Left hindlimb (tissue), 1 donor: ENCODE results near the gene UBE2M.

ENCODE experiments used
- DNase-seq: peaks from one replicate; pipeline ENCODE4 v3.0.0-alpha.2; 2018

The UBE2M gene

DNA sequence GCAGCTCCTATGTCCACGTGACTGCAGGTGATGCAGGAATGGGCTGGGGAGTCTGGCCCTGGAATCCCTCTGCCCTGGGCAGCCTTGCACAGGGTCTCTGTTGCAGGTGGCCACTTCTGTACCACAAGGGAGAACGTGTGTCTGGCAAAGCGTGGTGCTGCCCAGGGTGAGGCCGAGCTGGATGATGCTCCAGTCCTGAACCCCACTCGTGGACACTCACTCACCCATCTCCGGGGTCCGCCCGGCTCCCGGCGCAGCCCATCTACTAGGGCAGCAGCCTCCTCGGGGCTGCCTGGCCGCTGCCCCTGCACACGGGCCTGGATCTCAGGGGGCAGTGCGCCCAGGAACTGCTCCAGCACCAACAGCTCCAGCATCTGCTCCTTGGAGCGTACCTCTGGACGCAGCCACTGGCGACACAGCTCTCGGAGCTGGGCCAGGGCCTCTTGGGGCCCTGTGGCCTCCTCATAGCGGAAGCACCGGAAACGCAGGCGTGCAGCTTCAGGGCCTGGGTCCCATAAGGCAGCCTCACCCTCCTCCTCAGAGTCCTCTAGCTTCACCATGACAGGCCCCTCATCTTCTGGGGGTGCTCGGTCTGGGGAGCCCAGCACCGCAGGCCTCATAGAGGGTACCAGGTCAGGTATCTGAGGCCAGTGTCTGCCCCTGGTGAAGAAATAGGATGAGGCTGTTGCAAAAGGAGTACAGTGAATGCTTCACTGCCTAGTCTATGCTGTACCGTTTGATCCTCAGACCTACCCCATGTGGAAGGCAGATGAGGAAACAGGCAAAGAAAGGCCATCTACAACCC is 12.6 kb upstream of the UBE2M start:
- no peak for DNase-seq

DNA sequence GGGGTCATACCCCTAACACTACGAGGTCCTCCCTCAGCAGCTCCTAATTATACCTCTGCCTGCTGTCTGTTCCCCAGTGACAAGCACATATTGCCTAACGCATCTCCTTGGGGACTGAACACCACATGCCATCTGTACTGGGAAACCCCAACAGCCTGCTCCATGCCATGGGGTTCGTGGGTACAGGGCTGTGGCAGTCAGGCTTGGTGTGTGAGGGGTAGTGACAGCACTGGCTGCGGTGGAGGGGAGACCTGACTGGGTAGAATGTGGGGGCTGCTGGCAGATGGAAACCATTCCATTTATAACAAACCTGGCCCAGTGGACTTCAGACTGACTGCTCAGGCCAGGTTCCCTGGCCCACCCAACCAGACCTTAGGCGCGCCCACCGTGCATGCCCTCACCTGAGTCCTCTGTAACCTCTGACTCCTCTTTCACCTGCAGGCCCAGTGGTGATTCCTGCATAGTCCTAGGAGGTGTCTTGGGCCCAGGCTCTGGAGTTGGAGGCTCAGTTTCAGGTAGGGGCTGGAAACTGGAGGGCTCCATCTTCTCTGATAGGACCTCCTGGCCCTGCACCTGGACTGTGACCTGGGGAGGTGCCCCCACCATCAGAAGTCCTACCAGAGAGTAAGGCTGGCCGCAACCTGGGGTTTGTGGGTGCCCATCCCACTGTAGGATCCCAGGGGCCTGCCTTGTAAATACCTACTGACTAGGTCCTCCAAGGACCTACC is 11.7 kb upstream of the UBE2M start:
- no peak for DNase-seq

DNA sequence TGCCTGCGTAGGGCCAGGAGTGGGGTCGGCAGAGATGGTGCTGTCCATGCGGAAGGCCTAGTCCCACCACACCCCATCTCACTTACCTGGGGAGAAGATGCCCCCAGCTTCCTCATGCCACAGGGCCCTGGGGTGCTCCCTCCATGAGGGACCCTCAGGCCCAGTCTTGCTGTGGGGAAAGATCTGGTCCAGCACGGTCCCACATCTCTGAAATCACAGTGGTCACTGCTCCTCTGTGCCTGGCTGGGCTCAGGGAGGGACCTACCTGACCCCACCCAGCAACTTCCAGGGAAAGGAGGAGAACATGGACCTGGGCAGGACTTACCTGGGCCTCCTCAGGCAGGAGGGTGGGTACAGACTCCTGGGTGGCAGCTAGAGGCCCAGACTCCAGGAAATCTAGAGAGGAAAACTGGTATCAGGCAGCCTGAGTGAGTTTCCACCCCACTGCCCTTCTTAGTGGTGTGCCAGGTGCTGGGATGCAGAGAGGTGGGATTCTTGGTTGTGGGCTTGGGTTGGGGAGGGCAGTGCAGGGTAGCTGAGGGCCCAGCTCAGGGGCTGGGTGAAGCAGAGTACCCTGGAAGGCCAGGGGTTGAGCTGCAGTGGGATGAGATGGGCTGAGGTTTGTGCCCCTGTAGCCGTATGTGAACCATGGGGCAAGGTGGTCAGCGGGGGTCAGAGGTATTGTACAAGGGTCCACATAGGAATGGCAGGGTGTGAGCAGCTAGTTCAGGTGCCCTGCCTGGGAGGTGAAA is 11.0 kb upstream of the UBE2M start:
- DNase-seq: no peak

DNA sequence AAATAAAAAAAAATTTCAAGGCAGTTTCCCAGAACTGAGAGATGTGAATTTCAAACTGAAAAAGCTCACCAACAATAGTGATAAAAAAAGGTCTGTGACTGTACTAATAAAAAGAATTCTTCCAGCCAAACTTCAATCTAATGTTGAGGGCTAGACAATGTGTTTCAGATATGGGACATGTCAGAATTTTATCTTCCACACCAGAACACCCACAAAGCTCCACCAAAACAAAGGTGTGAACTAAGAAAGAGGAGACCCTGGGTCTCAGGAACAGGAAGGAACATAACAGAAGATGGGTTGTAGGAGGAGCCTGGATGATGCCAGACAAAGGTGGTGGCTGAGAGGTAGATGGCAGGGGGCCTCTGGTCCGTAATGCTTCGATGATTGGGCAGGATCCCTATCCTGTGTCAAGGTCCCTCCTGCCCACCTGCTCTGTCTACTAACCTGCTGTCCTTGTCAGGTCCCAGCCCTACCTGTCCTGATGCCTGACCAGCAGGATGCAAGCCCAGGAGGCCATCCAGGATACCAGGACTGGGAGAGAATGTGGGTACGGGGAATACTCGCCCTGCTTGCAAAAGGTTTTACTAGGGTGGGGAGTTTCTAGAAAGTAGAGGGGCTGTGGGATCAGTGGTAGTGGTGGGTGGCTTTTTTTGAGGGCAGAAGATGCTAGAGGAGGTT is 10.2 kb upstream of the UBE2M start:
- no peak for DNase-seq

DNA sequence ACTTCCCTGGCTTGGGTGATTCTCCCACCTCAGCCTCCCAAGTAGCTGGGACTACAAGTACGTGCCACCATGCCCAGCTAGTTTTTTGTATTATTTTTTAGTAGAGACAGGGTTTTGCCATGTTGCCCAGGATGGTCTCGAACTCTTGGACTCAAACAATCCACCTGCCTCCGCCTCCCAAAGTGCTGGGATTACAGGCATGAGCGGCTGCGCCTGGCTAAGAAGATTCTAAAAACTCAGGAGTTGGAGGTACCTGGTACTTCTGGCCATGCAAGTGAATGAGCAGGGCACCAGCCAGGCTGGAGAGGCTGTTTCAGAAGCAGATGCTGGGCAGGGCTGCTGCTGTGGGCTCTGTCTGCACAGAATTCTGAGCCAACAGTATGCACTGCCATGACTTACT is 8.6 kb upstream of the UBE2M start:
- no peak for DNase-seq

DNA sequence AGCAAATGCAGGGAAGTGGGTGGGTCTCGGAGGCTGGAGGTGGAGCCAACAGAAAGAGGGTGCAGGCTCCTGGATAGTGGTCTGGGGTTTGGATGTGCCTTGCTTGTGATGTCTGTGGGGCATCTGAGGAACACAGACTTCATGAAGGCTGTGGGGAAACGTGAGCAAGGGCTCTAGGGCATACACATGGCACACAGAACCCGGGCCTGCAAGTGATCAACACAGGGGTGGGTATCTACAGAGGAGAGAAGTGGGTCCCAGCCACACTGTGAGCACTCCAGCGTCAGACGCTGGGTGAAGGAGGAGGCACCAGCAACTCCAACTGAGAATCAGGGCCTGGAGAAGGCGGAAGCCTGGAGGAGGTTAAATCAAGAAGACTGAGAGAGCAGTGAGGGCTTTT is 5.4 kb upstream of the UBE2M start:
- DNase-seq: no peak

DNA sequence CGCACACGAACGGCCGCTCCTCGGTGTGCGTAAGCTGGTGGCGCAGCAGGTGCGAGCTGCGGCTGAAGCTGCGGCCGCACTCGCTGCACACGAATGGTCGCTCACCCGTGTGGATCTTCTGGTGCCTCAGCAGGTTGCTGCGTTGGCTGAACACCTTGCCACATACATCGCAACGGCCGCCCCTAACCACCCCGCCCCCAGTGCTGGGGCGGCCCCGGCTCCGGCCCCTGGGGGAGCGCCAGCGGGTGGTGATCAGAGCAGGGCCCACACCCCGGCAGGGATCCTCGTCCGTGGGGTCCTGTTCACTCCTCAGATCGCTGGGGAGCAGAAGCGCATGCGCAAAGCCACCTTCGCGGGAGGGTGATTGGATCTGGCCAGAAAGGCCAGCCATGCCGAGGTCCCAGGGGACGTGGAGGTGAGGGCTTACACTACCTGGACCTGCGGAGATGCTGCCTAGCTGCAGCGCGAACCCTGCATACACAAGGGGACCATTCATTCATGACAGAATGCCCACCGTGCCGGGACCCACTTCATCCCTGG is 4.7 kb upstream of the UBE2M start:
- no peak for DNase-seq

DNA sequence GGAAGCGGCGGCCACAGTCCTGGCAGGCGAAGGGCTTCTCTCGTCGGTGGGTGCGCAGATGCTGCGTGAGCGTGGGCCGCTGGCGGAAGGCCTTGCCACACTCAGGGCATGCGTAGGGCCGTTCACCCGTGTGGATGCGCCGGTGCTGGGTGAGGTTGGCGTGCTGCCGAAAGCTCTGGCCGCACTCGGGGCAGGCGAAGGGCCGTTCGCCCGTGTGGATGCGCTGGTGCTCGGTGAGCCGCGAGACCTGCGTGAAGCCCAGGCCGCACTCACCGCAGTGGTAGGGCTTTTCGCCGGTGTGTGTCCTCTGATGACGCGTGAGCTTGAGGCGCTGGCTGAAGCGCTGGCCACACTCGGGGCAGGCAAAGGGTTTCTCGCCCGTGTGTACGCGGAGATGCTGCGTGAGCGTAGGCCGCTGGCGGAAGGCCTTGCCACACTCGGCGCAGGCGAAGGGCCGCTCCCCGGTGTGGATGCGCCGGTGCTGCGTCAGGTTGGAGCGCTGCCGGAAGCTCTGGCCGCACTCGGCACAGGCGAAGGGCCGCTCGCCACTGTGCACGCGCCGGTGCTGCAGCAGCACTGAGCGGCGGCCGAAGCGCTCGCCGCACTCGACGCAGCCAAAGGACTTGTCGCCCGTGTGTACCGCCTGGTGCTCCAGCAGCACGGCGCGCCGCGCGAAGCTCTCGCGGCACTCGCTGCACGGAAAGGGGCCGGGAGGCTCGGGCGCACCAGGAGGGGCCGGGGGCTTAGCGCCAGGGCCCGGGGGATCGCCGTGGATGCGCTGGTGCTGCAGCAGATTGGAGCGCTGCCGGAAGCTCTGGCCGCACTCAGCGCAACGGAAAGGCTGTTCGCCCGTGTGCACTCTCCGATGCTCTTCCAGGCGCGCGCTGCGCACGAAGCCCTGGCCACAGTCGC is 4.0 kb upstream of the UBE2M start:
- peak; percentile 63 for DNase-seq

DNA sequence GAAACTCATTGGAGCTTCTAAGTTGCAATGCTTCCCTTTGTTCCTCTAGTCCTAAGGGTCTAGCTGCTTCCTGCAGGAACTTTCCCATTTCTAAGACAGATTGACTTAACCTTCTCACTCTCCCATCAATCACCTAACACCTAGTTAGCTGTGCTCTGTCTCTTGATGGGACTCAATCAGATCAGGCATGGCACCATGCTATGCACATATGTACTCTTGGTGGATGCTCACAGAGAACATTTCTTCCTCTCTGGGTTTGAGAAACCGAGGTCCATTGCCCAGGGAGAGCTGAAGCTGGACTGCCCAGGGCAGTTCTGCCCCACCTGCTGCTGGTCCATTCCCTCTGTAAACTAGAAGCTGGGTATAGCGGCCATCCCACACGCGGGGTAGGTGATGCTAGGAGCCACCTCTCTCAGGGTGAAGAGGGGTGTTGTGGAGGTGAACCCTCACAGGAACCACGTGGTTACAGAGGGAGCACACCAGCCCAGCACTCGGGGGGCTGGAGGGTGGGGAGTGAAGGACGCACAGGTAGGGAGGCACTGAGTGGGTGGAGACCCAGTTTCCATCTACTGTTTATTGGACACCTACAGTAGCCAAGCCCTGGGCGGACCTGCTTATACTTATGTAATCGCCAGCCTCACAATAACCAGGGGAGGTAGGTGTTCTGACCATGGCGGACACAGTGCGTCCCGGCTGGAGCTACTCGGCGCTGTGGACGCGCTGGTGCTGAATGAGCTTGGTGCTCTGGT is 3.1 kb upstream of the UBE2M start:
- no peak for DNase-seq

DNA sequence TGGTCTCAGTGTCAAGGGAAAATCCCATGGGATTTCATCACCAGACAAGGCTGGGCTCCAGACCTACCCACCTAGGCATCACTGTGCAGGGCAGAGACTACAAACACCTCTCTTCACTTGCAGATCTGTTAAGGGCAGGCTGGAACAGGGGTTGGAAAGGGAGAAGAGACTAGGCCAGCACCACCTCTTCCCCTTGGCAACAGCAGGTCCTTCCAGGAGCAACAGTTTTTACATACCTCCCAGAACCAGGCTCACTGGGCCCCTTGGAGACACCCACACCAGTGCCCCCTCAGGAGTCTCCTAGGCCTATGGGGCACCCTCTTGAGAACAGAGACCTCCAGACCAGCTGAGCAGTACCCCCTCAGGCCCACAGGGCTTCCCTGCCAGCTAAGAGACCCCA is 2.5 kb upstream of the UBE2M start:
- DNase-seq: no peak

DNA sequence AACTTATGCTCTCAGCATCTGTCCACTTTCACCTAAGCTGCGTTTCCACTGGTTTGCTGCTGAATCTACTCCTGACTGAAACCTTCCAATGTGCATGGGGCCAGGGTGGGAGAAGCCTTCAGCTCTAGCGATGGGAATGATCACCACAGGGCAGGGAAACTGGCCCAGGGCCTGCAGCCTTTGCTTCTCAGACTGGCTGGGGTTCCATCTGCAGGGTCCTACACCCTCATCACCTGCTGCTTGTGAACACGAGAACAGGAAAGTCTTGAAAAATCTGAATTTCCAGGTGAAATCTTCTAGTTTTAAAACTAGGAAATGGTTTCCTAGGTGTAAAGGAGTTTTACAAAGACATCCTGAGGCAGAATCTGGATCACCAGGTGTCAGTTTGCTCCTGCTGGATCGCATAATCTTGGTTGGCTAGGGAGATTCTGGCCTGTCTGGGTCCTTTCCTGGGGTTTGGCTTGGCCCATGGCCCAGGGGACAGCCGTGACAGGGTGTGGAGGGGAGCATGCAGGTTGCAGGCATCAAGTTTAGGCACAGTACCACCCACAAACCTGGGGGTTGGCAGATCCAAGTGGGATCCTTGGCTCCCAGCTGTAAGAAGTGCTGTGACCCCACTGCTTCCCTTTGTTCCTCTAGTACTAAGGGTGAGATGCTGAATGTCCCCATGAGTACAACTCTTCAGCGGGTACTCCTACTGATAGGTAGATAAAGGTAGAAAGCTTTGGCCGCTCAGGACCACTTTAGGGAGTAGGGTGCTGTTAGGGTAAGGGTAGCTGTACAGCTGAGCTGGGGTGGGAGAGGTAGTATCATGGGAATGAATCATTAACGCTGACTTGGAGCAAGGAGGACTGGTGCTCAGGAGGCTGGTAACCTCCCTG is 1.8 kb upstream of the UBE2M start:
- DNase-seq: peak; percentile 17

DNA sequence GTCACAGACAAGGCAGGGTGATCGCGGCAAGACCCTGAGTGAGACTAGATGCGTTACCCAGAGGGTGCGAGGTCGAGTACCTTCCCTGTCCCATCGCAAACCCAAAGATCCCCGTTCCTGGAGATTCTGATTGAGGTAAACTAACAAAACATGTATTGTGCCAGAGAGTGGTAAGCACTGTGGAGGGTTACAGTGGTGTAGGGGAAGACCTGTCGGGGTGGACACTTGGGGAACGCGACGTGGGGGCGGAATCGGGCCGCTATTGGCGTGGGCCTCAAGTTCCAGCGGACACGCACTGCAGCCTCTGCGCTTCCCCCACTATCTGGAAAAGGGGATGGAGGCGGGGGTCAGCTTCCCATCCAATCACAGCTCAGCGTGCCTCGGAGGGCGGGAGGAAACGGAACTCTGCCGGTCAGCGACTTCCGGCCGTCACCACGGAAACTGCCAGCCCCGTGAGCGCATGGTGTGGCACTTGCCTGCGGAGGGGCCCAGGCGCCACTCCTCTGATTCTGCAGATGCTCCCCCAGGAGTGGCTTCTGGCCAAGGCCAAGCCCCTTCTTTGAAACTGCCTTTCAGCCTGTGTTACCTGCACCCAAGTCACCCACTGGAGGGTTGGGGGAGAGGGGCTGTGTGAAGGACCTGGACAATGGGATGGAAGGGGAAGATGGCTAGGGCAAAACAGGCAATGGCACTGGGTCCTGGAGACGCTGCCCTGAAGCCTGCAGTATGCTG is 1.0 kb upstream of the UBE2M start:
- peak; percentile 95 for DNase-seq

DNA sequence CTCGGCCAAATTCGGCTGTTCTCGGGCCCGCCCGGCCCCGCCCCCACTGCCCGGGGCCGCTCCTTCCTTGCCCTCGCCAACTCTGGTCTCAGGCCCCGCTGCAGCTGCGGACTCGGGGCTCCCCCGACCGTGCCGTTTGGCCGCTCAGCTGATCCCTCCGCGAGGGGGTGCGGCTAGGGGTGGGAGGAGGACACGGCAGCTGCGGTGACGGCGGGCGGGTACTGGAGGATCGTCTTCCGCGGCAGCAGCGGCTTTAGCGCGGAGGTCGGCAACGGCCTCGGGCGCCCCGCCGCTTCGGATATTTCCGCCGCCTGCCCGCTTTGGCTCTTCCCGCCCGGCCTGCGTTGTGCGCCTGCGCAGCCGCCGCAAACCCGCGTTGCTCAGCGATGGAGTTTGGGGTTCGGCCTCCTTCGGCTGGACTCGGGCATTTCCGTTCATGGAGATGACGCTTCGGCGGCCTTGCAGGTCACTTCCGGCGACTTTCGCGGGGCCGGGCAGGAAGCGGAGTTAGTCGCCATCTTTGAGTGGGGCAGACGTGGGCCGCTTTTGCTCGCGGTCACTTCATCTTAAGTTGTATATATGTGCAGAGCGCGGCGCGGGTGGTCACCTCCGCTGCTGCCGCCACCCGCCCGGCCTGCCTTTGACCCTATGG is 338 bp upstream of the UBE2M start:
- peak; percentile 99 for DNase-seq

DNA sequence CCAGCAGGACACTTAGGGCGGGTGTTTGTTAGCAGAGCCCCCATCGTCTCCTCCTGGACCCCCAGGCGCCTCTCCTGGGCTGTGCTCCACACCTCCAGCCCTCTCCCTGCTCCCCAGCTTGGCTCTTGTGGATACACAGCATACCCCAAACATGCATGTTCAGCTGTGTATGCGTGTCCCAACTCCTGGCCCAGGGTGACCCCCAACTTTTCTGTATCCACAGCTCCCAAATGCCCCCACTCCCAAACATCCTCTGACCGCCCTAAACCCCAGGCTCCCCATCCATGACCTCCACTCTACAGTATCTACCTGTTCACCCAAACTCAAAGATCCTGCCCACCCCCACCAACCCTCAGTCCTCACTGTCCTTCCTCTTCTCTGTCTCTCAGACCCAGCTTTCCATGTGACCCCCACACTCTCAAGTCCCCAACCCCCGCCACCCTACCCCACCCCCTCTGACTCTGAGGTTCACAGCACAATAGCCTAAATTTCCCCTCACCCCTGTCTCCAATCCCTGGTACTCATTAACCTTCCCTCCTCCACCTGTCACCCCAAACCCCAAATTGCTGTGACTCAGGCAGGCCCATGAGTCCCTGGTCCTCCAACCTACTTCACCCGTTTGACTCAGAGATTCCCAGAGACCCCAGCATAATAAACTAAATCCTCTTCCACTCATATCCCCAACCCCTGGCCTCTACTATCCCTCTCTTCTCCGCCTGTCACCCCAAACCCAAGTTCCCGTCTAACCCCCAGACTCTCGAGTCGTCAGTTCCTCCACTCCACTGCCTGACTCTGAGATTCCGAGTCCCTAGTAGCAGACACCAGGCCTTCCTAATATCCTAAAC is 968 bp downstream of the UBE2M start:
- DNase-seq: no peak

DNA sequence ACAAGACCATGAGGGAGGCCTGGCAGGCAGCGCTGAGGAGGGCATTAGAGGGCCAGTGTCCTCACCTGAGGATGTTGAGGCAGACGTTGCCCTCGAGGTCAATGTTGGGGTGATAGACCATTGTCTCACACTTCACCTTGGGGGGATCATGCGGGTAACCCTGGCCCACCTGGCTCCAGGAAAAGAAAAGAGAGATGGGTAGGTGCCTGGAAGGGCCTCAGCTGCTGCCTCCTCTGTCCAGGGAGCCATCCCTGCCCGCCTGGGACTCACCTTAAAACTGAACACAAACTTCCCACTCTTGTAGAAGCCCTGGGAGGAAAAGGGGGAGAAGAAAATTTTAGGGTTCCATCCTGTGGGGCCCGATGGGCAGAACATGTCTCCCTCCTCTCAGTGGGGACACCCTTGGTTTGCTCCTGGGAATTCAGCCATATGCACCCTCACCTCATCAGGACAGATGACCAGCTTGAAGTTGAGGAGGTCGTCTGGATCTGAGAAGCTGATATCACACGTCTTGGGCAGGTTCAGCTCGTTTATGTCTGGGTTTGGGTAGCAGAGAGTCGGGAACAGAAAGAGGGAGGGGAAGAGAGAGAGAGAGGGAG is 1.7 kb downstream of the UBE2M start:
- DNase-seq: no peak

DNA sequence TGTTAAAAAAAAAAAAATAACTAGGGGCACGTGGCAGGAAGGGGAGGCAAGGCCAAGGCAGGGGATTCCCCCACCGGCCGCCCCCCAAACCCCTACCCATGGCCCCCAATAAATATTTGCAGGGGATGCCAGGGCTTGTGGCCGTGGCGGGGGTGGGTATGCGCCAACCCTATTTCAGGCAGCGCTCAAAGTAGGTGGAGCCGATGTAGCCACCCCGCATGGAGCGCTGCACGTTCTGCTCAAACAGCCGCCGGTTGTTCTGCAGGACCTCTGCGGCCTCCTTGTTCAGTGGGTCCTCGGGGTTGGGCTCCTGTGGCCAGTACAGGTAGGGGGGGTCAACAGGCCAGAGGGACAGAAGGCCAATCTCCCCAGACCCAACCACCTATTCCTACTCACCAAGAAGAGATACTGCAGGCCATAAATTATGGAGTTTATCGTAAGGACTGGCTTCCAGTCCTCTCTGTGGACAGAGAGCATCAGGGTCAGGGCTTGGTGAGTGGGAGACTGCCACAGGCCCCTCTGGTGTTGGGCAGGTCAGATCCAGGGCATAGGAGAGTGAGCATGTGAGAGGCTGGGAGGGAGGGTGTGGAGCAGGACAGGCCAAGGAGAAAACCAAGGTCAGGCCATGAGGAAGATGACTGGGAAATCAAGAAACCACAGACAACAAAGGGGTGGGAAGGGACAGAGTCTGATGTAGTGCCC is 2.3 kb downstream of the UBE2M start:
- DNase-seq: no peak
